GM18870 (cell line): ENCODE results near the gene TUBB8.
"Not testable (repeated sequence)": the region's sequence is repeated elsewhere in the genome, so short reads cannot be mapped to it uniquely, and the experiment has no call there.

Source experiments
- ATAC-seq: cut with Tn5 transposase; IDR thresholded peaks from one replicate; pipeline ENCODE4 v1.9.1; 2021; ENCODE audit warnings: moderate library complexity; ENCODE audit not compliant: unreplicated experiment

TUBB8 gene

DNA sequence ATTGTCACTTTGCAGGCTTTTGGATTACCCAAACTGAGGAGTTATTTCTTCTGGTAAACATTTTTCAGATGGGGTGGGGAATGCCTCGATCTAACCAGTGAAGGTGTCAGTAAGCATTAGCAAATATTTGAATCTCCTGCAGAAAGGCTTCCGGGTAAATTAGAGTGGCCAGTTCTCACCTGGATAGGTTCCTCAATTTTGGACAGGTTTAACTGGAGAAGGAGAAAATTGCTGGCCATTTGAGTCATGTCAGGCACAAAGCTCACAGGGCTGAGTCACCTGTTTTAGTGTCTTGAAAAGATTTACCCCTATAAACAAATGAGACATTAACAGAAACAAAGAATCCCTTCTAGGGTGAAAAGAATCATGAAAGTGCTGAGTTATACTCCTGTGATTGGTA lies 830 bp upstream of the TUBB8 start:
- not testable (repeated sequence) for ATAC-seq

DNA sequence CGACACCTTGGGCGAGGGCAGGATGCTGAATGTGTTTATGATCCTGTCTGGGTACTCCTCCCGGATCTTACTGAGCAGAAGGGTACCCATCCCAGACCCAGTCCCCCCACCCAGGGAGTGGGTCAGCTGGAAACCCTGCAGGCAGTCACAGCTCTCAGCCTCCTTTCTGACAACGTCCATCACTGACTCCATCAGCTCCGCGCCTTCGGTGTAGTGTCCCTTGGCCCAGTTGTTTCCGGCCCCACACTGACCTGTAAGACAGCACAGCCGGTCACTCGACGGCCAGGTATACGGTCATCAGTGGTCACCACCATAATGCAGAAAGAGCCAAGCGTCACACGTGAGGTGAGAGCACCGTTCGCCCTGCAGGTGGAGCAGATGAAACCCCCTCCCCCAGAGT lies 1.2 kb downstream of the TUBB8 start:
- ATAC-seq: not testable (repeated sequence)

DNA sequence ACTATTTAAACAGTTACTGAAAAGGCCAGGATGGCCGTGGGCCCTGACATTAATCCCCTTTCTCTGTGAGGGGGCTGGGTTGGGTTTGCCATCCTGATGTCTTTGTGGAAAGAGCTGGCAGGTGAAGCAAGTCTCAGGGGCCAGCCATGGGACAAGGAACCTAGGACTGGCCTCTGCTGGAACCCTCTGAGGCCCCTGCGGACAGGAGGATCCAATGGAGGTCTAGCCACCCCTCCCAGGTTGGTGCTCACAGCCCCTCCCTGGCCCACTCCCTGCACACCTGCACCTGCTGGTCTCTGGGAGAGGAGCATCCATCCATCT lies 35.8 kb downstream of the TUBB8 start:
- ATAC-seq: not testable (repeated sequence)

DNA sequence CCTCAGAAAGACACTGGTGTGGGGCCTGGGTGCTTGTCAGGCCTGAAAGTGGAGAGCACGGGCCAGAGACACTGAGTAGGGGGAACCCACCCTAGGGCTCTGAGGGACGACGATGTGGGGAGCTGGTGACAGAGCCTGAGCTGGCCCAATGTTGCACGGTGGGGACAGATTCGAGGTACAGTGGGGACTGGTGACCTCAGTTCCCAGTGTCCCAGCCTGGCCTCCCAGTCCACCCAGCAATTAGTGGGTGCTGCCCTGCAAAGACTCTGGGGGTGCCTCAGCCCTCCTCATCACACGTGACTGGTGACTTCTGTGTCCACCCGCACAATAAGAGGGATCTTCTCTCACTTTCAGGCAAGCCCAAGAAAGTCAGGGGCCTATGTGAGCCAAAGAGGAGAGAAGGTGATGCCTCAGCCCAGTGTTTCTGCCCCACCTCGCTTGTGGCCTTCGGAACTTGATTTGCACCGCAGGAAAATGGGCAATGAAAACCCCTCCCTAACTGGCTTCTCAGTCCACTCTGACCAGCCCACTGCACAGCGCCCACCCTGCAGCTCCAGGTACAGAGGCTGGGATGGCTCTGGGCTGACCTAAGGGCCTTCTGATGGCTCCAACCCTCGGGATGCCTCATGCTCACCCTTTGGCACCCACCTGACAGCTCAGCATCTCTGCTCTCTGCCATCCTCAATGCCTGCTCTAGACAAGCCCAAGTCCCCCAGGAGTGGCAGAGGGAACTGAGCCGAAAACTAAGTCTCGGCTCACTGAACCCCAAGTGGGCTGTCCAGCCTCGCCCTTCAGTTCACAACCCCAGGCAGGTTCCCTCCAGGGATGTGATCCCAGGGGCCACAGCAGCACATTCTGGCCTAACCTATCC lies 36.4 kb downstream of the TUBB8 start:
- ATAC-seq: not testable (repeated sequence)

DNA sequence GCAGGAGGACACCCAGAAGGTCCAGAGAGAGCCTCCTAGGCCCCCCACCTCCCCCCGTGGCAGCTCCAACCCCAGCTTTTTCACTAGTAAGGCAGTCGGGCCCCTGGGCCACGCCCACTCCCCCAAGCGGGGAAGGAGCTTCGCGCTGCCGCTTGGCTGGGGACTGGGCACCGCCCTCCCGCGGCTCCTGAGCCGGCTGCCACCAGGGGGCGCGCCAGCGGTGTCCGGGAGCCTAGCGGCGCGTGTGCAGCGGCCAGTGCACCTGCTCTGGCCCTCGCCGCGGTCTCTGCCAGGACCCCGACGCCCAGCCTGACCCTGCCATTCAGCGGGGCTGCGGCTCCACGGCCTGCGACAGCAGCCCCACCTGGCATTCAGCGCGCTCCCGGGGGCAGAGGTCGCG lies 37.8 kb downstream of the TUBB8 start:
- not testable (repeated sequence) for ATAC-seq

DNA sequence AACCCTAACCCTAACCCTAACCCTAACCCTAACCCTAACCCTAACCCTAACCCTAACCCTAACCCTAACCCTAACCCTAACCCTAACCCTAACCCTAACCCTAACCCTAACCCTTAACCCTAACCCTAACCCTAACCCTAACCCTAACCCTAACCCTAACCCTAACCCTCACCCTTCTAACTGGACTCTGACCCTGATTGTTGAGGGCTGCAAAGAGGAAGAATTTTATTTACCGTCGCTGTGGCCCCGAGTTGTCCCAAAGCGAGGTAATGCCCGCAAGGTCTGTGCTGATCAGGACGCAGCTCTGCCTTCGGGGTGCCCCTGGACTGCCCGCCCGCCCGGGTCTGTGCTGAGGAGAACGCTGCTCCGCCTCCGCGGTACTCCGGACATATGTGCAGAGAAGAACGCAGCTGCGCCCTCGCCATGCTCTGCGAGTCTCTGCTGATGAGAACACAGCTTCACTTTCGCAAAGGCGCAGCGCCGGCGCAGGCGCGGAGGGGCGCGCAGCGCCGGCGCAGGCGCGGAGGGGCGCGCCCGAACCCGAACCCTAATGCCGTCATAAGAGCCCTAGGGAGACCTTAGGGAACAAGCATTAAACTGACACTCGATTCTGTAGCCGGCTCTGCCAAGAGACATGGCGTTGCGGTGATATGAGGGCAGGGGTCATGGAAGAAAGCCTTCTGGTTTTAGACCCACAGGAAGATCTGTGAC lies 38.7 kb downstream of the TUBB8 start:
- not testable (repeated sequence) for ATAC-seq
